Choroid plexus epithelial cell (primary cell): ENCODE results near the gene AADAC.

Experiments
- DNase-seq: peaks from one replicate; pipeline ENCODE4 v3.0.0-alpha.2; 2010; ENCODE audit warnings: low read depth
- H3K4me3 ChIP-seq: 2 replicates; pipeline ENCODE4 v1.5.1; 2011; ENCODE audit warnings: low read depth, mild to moderate bottlenecking, control low read depth, low read length, moderate library complexity
- CTCF ChIP-seq: conservative IDR thresholded peaks from 2 replicates; pipeline ENCODE4 v1.5.1; 2011; ENCODE audit warnings: low read depth, mild to moderate bottlenecking, control low read depth, inconsistent platforms, low read length, moderate library complexity

The AADAC gene

GRCh38 chr3:151811474-151811873, 2.4 kb upstream of the AADAC start:
- no peak overlapping the region for H3K4me3 ChIP-seq
- DNase-seq, result no peak
- TF ChIP-seq CTCF, result no peak

- H3K4me3 ChIP-seq, result no peak overlapping the region
- DNase-seq, result no peak
- TF ChIP-seq CTCF, result no peak
Measured at GRCh38 chr3:151814588-151814987, 672 bp downstream of the AADAC start.

- no peak for TF ChIP-seq CTCF
- no peak overlapping the region for H3K4me3 ChIP-seq
- peak; percentile 58 for DNase-seq
Measured at GRCh38 chr3:151816091-151816604, 2.2 kb downstream of the AADAC start.

GRCh38 chr3:151817473-151817872, 3.6 kb downstream of the AADAC start:
- TF ChIP-seq CTCF, result no peak
- H3K4me3 ChIP-seq, result no peak overlapping the region
- DNase-seq, result no peak

GRCh38 chr3:151818361-151818760, 4.4 kb downstream of the AADAC start:
- no peak for DNase-seq
- no peak overlapping the region for H3K4me3 ChIP-seq
- TF ChIP-seq CTCF, result no peak

GRCh38 chr3:151819910-151820309, 6.0 kb downstream of the AADAC start:
- DNase-seq, result no peak
- no peak overlapping the region for H3K4me3 ChIP-seq
- no peak for TF ChIP-seq CTCF

GRCh38 chr3:151827816-151828215, 13.9 kb downstream of the AADAC start:
- no peak for DNase-seq

More at GRCh38 chr3:151827816-151828215, 13.9 kb downstream of the AADAC start:
- TF ChIP-seq CTCF, result no peak
- H3K4me3 ChIP-seq, result no peak overlapping the region
